Measurements from ENCODE around the gene RNU4-1. TPM values are rescaled to one million over a fixed set of nuclear protein-coding genes. Genes with fewer than 3 reads are reported as not detected.

The RNU4-1 gene
- total and polyA plus RNA-seq, 10 of the 15 experiments (the other 5 are each of a cell fraction or from before 2014, with no cell fraction given) = under 0.01 to 15,332 (median 7.1) TPM; not detected in 3

GRCh38 chr12:120321382-120322202 is 28.6 kb upstream of the RNU4-1 start:
- Histone ChIP-seq H3K9me3 (replicated peaks; ENCODE audit: control insufficient read depth, insufficient read depth, low read length) (no peaks in the 10 kb centered on the region), H3K4me2 (ENCODE audit: control insufficient read depth, insufficient read depth) (no peak overlapping the region), H3K27me3 (replicated peaks in 1 of 2; ENCODE audit: control insufficient read depth in 2 of 2, insufficient read depth in 2 of 2, low read length in 1 of 2) (no peaks in the 10 kb centered on the region), H3K27ac (ENCODE audit: control insufficient read depth, insufficient read depth) (no peak overlapping the region), H4K20me1 (ENCODE audit: control insufficient read depth, insufficient read depth) (no peaks in the 10 kb centered on the region), H2AFZ (ENCODE audit: control insufficient read depth, low read depth, low read length) (no peak overlapping the region), H3K79me2 (ENCODE audit: control insufficient read depth, insufficient read depth, low read length) (no peaks in the 10 kb centered on the region), H3K9ac (ENCODE audit: control insufficient read depth, insufficient read depth, low read length) (no peak overlapping the region), H3K36me3 (ENCODE audit: control insufficient read depth in 2 of 2, insufficient read depth in 2 of 2, low read length in 1 of 2) (no peaks in the 10 kb centered on the region), H3K4me1 (ENCODE audit: control insufficient read depth, insufficient read depth, low read length) (no peaks in the 10 kb centered on the region), H3K4me3 (no peak overlapping the region)
- intact Hi-C loops (cut with micrococcal nuclease; ENCODE audit: unreplicated experiment) = no loop called here
- SMC1A ChIA-PET (ENCODE audit: uncharacterized antibody, unreplicated experiment) = interaction anchor here (0.6 kb wide), 1 partner anchor 18 kb away, joined by 5 read pairs; no protein-coding TSS in a partner anchor
- no peak for ATAC-seq
- DNase-seq (ENCODE audit: low read depth, low spot score) = no peak
- CTCF ChIA-PET = interaction anchor here (1.2 kb wide), 2 partner anchors 19 to 20 kb away, joined by 6 read pairs; partner anchors contain the start of gene SIRT4
- BruUV-seq (replicated peaks) = no TSS peak
- 49% methylated on average over 13 of the region's 13 CpGs for WGBS (ENCODE audit: insufficient coverage, insufficient replicate concordance, low lambda C conversion rate, missing lambda C conversion rate)
- TF ChIP-seq CBX3 (IDR thresholded peaks at IDR 0.05; ENCODE audit: borderline replicate concordance, low read depth) (no peak), SUZ12 (IDR thresholded peaks at IDR 0.05; ENCODE audit: unreplicated experiment) (no peak), MTA3 (IDR thresholded peaks at IDR 0.05; ENCODE audit: borderline replicate concordance, low read length) (no peak), SREBF2 (IDR thresholded peaks at IDR 0.05; ENCODE audit: low read length) (no peak), NR2C2 (IDR thresholded peaks at IDR 0.05; ENCODE audit: borderline replicate concordance, control insufficient read depth, insufficient read length, low read depth) (no peak), SKIL (IDR thresholded peaks at IDR 0.05; ENCODE audit: low read depth, poor library complexity, severe bottlenecking) (no peak), HSF1 (IDR thresholded peaks at IDR 0.05; ENCODE audit: low read depth, low read length) (no peak), MLLT1 (IDR thresholded peaks at IDR 0.05) (no peak), JUND (IDR thresholded peaks at IDR 0.05; ENCODE audit: low read depth, low read length) (no peak), KLF5 (IDR thresholded peaks at IDR 0.05; ENCODE audit: partially characterized antibody) (no peak), ZNF622 (IDR thresholded peaks at IDR 0.05) (no peak), BCL3 (IDR thresholded peaks at IDR 0.05; ENCODE audit: borderline replicate concordance, insufficient read depth, low read depth, low read length, poor library complexity, severe bottlenecking) (no peak)
- no peak for FAIRE-seq
- in situ Hi-C loops (cut with MboI) = loop anchor here (10.0 kb wide), 1 partner anchor 113 kb away; the partner anchor contains the start of gene COX6A1
- POLR2A ChIA-PET = interaction anchor here (0.6 kb wide), 1 partner anchor 120 kb away, joined by 3 read pairs; no protein-coding TSS in a partner anchor
- RAD21 ChIA-PET (ENCODE audit: unreplicated experiment) = interaction anchor here (1.0 kb wide), 1 partner anchor 45 kb away, joined by 3 read pairs; no protein-coding TSS in a partner anchor

Data from GM12878 (cell line).